DMS153 treated with DMSO at 0.1 percent for 48 hours (cell line): ENCODE results near the gene MCL1.

Experiments used
- DNase-seq: peaks from one replicate; lab custom pipeline; 2025; ENCODE audit not compliant: unreplicated experiment; lab: John Stamatoyannopoulos, UW

Gene MCL1

DNA sequence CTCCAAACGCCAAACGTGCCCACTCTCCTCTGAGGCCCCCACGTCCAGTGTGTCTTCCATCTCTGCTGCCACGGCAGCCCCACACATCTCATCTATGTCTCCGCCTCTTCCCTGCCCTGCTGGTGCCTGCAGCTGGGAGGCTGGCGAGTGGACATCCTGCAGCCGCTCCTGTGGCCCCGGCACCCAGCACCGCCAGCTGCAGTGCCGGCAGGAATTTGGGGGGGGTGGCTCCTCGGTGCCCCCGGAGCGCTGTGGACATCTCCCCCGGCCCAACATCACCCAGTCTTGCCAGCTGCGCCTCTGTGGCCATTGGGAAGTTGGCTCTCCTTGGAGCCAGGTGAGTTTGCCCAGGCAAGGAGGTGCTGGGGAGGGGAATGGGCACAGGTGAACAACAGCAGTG lies 21.6 kb downstream of the MCL1 start:
- DNase-seq = no peak

DNA sequence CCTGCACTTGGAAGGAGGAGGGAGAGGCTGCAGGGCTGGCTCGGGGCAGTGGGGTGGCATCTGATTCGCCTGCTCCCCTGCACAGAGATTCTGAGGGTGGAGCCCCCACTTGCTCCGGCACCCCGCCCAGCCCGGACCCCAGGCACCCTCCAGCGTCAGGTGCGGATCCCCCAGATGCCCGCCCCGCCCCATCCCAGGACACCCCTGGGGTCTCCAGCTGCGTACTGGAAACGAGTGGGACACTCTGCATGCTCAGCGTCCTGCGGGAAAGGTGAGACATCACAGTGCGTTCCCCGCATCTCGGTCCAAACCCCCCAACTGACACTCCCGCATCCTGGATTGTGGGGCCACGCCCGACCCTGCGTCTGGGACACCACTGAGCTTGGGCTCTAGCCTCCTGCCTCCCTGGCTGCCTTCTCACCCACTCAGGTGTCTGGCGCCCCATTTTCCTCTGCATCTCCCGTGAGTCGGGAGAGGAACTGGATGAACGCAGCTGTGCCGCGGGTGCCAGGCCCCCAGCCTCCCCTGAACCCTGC lies 22.3 kb downstream of the MCL1 start:
- no peak for DNase-seq

DNA sequence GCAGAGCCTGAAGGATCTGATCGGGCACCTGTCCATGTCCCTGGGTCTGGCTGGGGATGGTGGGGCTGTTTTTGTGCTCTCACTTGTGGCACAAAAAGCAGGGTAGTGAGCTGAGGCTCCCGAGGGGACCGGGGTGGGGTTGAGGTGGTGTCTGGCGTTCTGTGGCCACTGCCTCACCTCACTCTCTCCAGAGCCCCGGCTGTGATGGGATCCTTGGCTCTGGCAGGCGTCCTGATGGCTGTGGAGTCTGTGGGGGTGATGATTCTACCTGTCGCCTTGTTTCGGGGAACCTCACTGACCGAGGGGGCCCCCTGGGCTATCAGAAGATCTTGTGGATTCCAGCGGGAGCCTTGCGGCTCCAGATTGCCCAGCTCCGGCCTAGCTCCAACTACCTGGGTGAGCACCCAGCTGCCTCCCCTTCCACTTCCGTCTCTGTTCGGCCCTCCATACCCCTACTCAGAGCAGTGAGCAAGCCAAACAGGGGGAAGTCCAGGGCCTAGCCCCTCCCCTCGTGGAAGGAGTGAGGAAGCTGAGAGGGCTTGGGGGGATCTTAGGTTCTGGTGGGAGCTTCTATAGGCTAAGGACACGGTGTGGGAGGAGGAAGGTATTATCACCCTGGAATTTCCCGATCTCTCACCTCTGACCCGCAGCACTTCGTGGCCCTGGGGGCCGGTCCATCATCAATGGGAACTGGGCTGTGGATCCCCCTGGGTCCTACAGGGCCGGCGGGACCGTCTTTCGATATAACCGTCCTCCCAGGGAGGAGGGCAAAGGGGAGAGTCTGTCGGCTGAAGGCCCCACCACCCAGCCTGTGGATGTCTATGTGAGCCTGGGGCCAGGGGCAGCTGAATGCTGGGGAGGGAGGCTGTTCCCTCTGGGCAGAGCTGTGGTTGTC lies 23.2 kb downstream of the MCL1 start:
- no peak for DNase-seq

GRCh38 chr1:150555198-150555970 lies 24.0 kb downstream of the MCL1 start:
- DNase-seq = no peak

DNA sequence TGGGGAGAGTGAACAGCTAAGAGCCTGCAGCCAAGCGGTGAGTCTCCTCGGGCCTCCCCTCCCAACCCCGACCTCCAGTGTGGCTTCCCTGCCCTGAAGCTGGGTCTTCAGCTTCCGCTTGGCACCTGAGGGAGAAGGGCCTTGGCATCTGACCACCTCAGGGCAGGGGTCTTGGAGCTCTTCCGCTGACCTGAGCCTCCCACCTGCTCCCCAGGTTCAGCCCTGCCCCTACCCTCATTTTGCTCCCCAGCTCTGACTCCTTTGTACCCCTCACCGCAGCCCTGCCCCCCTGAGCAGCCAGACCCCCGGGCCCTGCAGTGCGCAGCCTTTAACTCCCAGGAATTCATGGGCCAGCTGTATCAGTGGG lies 25.3 kb downstream of the MCL1 start:
- no peak for DNase-seq

DNA sequence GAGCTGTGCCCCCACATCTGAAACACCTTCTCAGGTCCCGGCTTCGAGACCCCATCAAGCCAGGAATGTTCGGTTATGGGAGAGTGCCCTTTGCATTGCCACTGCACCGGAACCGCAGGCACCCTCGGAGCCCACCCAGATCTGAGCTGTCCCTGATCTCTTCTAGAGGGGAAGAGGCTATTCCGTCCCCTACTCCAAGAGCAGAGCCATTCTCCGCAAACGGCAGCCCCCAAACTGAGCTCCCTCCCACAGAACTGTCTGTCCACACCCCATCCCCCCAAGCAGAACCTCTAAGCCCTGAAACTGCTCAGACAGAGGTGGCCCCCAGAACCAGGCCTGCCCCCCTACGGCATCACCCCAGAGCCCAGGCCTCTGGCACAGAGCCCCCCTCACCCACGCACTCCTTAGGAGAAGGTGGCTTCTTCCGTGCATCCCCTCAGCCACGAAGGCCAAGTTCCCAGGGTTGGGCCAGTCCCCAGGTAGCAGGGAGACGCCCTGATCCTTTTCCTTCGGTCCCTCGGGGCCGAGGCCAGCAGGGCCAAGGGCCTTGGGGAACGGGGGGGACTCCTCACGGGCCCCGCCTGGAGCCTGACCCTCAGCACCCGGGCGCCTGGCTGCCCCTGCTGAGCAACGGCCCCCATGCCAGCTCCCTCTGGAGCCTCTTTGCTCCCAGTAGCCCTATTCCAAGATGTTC lies 25.9 kb downstream of the MCL1 start:
- DNase-seq = no peak

- DNase-seq = no peak
Measured at GRCh38 chr1:150552911-150553289, 26.5 kb downstream of the MCL1 start.

DNA sequence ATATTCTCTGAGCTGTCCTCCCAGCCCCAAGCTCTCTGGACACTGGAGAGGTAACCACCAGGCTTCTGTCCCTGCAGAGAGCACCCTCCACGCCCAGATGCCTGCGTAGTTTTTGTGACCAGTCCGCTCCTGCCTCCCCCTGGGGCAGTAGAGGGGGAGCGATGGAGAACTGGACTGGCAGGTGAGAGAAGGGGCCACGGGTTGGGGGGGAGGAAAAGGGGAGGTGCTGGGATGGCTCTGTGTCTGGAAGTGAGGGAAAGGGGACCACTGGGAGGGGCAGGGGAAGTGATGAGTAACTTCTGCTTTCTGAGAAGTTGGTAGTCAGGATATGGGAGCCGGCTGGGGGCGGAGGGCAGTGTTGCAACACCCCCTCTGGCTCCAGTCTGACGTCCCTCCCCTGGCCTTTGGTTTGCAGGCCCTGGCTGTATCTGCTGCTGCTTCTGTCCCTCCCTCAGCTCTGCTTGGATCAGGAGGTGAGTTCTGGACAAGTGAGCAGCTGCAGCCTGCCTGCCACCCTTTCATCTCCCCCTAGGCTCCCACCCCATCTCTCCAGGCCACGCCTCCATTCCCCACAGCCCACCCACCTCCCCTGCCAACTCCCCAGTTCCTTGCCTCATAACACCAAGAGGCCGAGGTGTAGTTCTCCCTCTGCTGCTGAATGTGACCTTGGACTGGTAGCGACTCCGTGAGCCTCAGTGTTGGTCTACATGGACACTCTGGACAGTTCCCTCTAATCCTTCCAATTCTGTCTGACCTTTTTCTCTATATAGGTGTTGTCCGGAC lies 27.1 kb downstream of the MCL1 start:
- DNase-seq = no peak

- no peak for DNase-seq
Measured at GRCh38 chr1:150551784-150552127, 27.7 kb downstream of the MCL1 start.

DNA sequence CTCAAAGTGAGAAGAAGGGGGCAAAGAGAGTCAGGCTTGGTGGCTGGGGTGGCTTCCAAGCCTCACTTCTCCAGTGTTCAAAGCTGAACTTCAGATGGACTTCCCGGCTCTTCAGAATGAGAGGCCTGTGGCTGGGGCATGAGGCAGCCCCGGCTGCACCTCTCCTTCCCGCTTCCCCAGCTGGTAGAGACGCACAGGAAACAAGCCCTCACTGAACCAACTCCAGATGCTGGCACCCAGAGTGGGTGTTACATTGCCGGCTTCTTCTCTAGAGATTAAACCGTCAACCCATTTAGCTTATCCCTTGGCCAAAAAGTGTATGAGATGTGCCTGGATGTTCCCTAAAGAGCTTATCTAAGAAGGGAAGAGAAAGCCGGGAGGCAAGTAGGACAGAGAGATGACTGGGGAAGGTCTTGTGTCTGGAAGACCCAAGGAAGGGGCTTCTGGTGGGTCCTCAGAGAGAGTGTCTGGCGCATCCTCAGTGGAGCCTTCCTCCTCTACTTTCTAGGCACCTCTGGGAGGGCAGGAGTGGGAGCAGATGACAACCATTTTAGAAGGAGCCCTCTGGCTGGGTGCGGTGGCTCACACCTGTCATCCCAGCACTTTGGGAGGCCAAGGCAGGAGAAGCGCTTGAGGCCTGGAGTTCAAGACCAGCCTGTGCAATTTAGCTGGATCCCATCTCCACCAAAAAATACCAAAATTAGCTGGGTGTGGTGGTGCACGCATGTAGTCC lies 28.2 kb downstream of the MCL1 start:
- DNase-seq = no peak

GRCh38 chr1:150550222-150551050 lies 29.0 kb downstream of the MCL1 start:
- DNase-seq = no peak

DNA sequence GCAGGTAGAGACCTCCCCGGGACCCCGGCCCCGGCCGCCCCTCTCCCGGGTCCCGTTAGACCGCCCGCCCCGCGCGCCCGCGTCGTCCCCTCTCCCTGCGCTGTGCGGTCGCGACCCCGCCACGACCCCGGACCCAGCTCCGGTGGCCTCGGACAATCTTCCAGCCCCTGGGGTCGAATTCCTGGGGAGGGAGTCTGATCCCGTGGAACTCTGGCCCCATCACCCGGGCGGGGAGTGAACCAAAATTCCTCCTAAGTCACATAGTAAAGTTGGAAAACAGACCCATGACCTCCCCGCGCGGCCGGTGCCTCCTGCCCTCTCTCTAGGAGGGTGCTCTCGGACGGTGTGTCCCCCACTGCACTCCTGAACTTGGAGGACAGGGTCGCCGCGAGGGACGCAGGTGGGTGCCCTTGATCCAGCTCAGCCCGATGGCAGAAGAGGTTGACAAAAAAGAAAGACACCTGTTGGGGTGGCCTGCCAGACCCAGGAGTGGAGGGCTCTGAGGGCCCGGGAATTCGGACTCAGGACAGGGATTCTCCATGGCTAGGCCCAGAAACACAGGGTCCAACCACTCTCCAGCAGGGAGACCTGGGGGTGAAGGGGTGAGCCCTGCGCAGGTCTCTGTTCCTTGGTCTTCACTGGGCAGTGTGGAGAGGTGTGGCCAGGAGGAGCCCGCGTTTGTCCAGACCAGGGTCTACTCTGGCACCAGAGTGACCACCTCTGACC lies 29.8 kb downstream of the MCL1 start:
- no peak for DNase-seq

DNA sequence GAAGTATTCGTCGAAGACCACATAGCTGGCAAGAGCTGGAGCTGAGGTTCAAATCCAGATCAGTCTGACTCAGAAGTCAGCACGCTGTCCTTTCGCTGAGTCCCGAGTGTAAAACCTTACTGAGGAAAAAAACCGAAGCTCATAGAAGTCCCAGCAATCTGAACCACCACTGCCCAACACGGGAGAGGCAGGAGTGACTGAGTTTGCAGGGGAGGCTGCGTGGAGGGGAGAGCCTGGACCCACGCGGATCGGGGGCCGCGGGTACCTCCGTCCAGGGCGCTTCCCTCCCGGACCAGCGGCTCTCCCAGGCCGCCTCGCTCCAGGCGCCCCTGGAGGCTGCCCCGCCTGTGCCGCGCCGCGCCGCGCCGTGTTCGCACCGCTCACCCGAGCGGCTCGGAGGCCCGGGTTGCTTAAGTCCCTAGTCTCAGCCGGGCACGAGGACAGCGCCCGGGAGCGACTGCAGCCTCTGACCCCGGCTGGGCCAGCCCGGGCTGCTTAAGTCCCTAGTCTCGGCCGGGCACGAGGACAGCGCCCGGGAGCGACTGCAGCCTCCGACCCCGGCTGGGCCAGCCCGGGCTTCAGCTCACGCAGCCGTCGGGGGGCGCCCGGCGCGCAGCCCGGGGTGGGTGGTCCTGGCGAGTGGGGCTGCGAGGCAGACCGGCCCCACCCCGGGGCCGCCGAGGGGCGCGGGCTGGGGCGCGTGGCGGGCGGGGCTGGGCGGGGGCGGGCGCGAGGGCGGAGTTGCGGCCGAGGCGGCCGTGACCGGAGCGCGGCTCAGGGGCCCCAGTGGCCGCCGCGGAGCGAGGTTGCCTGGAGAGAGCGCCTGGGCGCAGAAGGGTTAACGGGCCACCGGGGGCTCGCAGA lies 30.5 kb downstream of the MCL1 start, which contains the start of gene ADAMTSL4:
ADAMTSL4 (plus strand) TSS at position 777 of the 864 bp plus-strand sequence. CDS start 2,881 bp downstream, outside the sequence.
- peak; percentile 42 for DNase-seq

- DNase-seq = no peak
Measured at GRCh38 chr1:150548324-150548631, 31.1 kb downstream of the MCL1 start.

- no peak for DNase-seq
Measured at GRCh38 chr1:150546294-150546937, 33.0 kb downstream of the MCL1 start.

DNA sequence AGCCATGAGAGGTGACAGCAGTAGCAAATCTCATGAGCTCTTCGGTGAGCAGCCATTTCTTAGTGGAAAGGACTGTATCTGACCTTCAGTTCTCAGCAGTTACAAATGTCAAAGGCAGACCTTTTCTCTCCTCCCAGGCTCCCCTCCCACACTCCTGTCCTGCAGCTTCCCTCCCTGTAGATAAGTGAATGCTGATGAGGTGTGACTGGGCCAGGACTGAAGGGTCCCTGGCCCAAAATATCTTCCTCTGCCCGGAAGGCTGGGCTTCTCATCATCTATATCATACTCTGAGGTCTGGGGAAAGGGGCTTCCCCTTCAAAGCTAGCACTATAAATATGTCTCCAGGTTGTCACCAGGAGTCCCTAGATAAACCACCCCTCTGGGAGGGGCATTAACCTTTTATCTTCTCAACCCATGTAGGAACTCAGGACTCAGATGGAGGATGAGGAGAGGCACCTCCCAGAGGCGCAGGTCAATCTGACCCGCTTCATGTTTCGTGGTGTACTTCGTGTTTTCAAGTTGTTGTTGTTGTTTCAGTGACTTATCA lies 33.9 kb downstream of the MCL1 start:
- DNase-seq = no peak

- peak; percentile 90 for DNase-seq
Measured at GRCh38 chr1:150544204-150544603, 35.2 kb downstream of the MCL1 start.
